ENCODE results near the gene XXYLT1. TPM values are rescaled to one million over a fixed set of nuclear protein-coding genes. Genes with fewer than 3 reads are reported as not detected.
"Not testable (repeated sequence)": the region's sequence is repeated elsewhere in the genome, so short reads cannot be mapped to it uniquely, and the experiment has no call there.

XXYLT1 gene
- total and polyA plus RNA-seq, 2 of the 4 experiments (the other 2 are of a cell fraction), result 14.7 to 18.1 TPM

DNA sequence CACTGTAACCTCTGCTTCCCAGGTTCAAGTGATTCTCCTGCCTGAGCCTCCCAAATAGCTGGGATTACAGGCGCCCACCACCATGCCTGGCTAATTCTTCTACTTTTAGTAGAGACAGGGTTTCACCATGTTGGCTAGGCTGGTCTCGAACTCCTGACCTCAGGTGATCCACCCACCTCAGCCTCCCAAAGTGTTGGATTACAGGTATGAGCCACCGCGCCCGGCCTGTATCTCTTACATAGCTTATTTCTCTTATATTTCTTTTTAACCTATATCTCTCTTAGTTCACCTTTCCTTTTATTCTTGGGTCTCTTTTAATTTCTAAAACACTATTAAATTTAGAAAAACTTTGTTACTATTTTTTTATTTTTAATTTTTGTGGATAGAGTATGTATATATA is 42.1 kb downstream of the XXYLT1 start:
- H3K23ac ChIP-seq (ENCODE audit: low read depth, low read length); H3K18ac ChIP-seq (ENCODE audit: low read depth, low read length); in situ Hi-C loops (cut with MboI; ENCODE audit: low sequenced_read_pairs); H2AK9ac ChIP-seq (replicated peaks; ENCODE audit: low read depth, low read length, poor library complexity); BruUV-seq (replicated peaks); H2BK5ac ChIP-seq (ENCODE audit: low read depth, low read length, poor library complexity, severe bottlenecking); H3K56ac ChIP-seq (ENCODE audit: extremely low read depth, insufficient read depth, low read length); H3K4me2 ChIP-seq (ENCODE audit: low read depth, low read length); H3K4me3 ChIP-seq (ENCODE audit: insufficient read depth, low read depth, low read length); ATAC-seq (ENCODE audit: low read depth); H3K9me1 ChIP-seq (ENCODE audit: insufficient read depth, low read length); POLR2A ChIA-PET (ENCODE audit: unreplicated experiment); H3K4ac ChIP-seq (ENCODE audit: low read depth, low read length); H3K27ac ChIP-seq (ENCODE audit: insufficient read depth, low read length); H3K36me3 ChIP-seq (ENCODE audit: control insufficient read depth, insufficient read depth, low read length); intact Hi-C loops (cut with micrococcal nuclease); H3K9me3 ChIP-seq (ENCODE audit: control insufficient read depth, insufficient read depth, low read length); CTCF ChIA-PET; H4K20me1 ChIP-seq (ENCODE audit: insufficient read depth, low read length); H2BK15ac ChIP-seq (ENCODE audit: low read depth, low read length); H3K4me1 ChIP-seq (ENCODE audit: control insufficient read depth, insufficient read depth, low read length); H3K27me3 ChIP-seq (ENCODE audit: control insufficient read depth, insufficient read depth, low read length); H4K5ac ChIP-seq (ENCODE audit: low read depth, low read length); H2BK20ac ChIP-seq (ENCODE audit: low read depth, low read length); H2BK120ac ChIP-seq (ENCODE audit: low read depth, low read length); H2AFZ ChIP-seq (replicated peaks; ENCODE audit: low read length, poor library complexity); dilution Hi-C loops (cut with HindIII; ENCODE audit: low sequenced_read_pairs, unreplicated experiment); H4K91ac ChIP-seq (ENCODE audit: insufficient read depth, low read depth, low read length); H4K8ac ChIP-seq (ENCODE audit: low read depth in 2 of 2, low read length in 2 of 2); H3K14ac ChIP-seq (replicated peaks; ENCODE audit: low read depth, low read length); H2AK5ac ChIP-seq (ENCODE audit: low read depth, low read length); H3K9ac ChIP-seq (ENCODE audit: low read depth, low read length); DNase-seq: not testable (repeated sequence)
- H3K79me1 ChIP-seq (ENCODE audit: low read depth in 1 of 2, low read length in 2 of 2), result peaks cover 0 to 18% of the 10 kb centered on the region in 2 experiments; a peak in 2 of 4 replicates
- WGBS, 2 experiments (ENCODE audit: extremely low coverage in 2 of 2, insufficient read length in 1 of 2), result no CpG with 5 or more reads among the region's 5 CpGs

All from IMR-90 (cell line).